Right lobe of liver (tissue), 6 donors: ENCODE measurements around the gene PRMT3. TPM values are rescaled to one million over a fixed set of nuclear protein-coding genes. Genes with fewer than 3 reads are reported as not detected.

Experiments
- ATAC-seq, 4 donors: fragments of 200-7000 bp; cut with Tn5 transposase; one replicate each; pipeline ENCODE4 v1.9.1; 2020; ENCODE audit warnings: mild to moderate bottlenecking in 4 of 4, moderate library complexity in 4 of 4
- DNase-seq, 3 donors: peaks; one replicate each; pipeline ENCODE4 v3.0.0-alpha.2; 2020
- H3K27ac ChIP-seq, 3 donors: fragments of 200-600 bp; one replicate each; pipeline ENCODE4 v1.8.0; 2022
- H3K27me3 ChIP-seq, 2 donors: fragments of 200-600 bp; one replicate each; pipeline ENCODE4 v1.8.0; 2022
- H3K36me3 ChIP-seq, 4 donors: fragments of 200-600 bp; sonication (generic) in 1 of 4; one replicate each; pipeline versions ENCODE4 v1.5.1 to v1.8.0; 2017 to 2022; ENCODE audit warnings: control low read depth in 1 of 4
- H3K4me1 ChIP-seq, 4 donors: fragments of 200-600 bp; sonication (generic) in 1 of 4; one replicate each; pipeline versions ENCODE4 v1.5.1 to v1.8.0; 2017 to 2022; ENCODE audit warnings: control low read depth in 1 of 4
- H3K4me3 ChIP-seq, 3 donors: fragments of 200-600 bp; one replicate each; pipeline ENCODE4 v1.8.0; 2022
- H3K9me3 ChIP-seq, 4 donors: fragments of 200-600 bp; sonication (generic) in 1 of 4; one replicate each; pipeline versions ENCODE4 v1.5.1 to v1.8.0; 2017 to 2022; ENCODE audit warnings: control low read depth in 1 of 4
- POLR2A ChIP-seq: fragments of 450-650 bp; IDR thresholded peaks from one replicate; pipeline ENCODE4 v1.6.1; 2017; ENCODE audit warnings: antibody characterized with exemption, mild to moderate bottlenecking
- WGBS: methylation state at CpG from one replicate; pipeline ENCODE4 v1.1.6; 2018; ENCODE audit warnings: low coverage, low lambda C conversion rate; ENCODE audit not compliant: insufficient coverage; ENCODE audit errors: missing lambda C conversion rate; 5-methylcytosine and 5-hydroxymethylcytosine counted together
- intact Hi-C, 2 donors: fragments of 100-400 bp; cut with DNase I; formaldehyde crosslinking; loops; one replicate each; pipeline versions ENCODE4 v1.11.2 to v1.14.1; 2022
- total RNA-seq, 6 experiments: library from RNA; depleted of rRNA in 2 of 6; stranded (reverse); fragments of >200 nt in 2 of 6; fragmentation: NEBNext Ultra II Directional in 3 of 6; extraction: Animal tissue kit (Norgen Biotek cat#: 25700) in 3 of 6; gene quantifications; one replicate each; pipeline versions ENCODE4 v1.1.0 to v1.2.4, GENCODE V29; 2016 to 2023
- TF ChIP-seq, protein P1 (sequence below), 4 donors: fragments of 200-600 bp in 3 of 4; fragments of 450-650 bp in 1 of 4; IDR thresholded peaks; one replicate each; pipeline versions ENCODE4 v1.5.1 to v1.8.0; 2016 to 2022; ENCODE audit warnings: antibody characterized with exemption in 4 of 4, mild to moderate bottlenecking in 2 of 4
- donor health status: DM: no; HTN: yes; CAD: no.
- donor health status: DM: no; HTN: no; CAD: no.
- donor health status: DM: no; HTN: no; CAD: no.
- donor health status: DM: no; HTN: yes; CAD: no.
- donor health status: DM: no; HTN: yes; CAD: no.

Gene PRMT3
- total RNA-seq, 6 experiments from 2014 or later = 3.4 to 11.8 (median 4.6) TPM

GRCh38 chr11:20501971-20502370, 114.5 kb downstream of the PRMT3 start:
- 23% methylated on average over 4 of the region's 4 CpGs for WGBS
- Histone ChIP-seq H3K4me1 (peaks cover 0 to 11% (median 3%) of the 10 kb centered on the region in 4 donors), H3K4me3 (peak overlapping the region in 2 of 3 donors; percentile 20 to 32), H3K27ac (peak overlapping the region; percentile 52 to 71 (median 68)), H3K36me3 (no peaks in the 10 kb centered on the region), H3K27me3 (no peaks in the 10 kb centered on the region), H3K9me3 (no peaks in the 10 kb centered on the region)
- ATAC-seq (peak; percentile 60 to 81 (median 76)), DNase-seq (no peak)
- TF ChIP-seq POLR2A = no peak
- TF ChIP-seq, protein P1, sequence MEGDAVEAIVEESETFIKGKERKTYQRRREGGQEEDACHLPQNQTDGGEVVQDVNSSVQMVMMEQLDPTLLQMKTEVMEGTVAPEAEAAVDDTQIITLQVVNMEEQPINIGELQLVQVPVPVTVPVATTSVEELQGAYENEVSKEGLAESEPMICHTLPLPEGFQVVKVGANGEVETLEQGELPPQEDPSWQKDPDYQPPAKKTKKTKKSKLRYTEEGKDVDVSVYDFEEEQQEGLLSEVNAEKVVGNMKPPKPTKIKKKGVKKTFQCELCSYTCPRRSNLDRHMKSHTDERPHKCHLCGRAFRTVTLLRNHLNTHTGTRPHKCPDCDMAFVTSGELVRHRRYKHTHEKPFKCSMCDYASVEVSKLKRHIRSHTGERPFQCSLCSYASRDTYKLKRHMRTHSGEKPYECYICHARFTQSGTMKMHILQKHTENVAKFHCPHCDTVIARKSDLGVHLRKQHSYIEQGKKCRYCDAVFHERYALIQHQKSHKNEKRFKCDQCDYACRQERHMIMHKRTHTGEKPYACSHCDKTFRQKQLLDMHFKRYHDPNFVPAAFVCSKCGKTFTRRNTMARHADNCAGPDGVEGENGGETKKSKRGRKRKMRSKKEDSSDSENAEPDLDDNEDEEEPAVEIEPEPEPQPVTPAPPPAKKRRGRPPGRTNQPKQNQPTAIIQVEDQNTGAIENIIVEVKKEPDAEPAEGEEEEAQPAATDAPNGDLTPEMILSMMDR (IDR thresholded peaks at IDR 0.05) = no peak
- intact Hi-C loops = no loop called here

DNA sequence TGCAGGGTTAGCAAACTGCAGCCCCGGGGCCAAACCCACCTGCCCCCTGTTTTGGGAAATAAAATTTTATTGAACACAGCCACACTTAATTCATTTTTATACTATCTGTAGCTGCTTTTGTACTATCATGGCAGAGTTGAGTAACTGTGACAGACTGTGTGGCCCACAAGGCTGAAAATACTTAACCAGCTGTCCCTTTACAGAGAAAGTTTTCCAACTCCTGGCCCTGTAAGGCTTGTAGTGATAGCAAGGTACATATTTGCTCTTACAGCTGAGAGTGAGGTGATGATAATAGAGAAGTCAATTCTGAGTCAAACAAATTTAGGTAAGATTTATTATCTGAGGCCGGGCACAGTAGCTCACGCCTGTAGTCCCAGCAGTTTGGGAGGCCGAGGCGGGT, 124.5 kb downstream of the PRMT3 start:
- DNase-seq = peak in 1 of 3 donors; percentile 50
- Histone ChIP-seq H3K4me3 (no peak overlapping the region), H3K4me1 (peaks cover 0 to 9% (median 2%) of the 10 kb centered on the region in 4 donors), H3K27me3 (no peaks in the 10 kb centered on the region), H3K36me3 (no peaks in the 10 kb centered on the region), H3K9me3 (no peaks in the 10 kb centered on the region), H3K27ac (peak overlapping the region in 2 of 3 donors; percentile 13 to 42)
- ATAC-seq = peak; percentile 95 to 98 (median 96)
- 40% methylated on average over 5 of the region's 5 CpGs for WGBS
- TF ChIP-seq, protein P1 (IDR thresholded peaks at IDR 0.05) = no peak
- no peak for TF ChIP-seq POLR2A
- intact Hi-C loops = no loop called here

DNA sequence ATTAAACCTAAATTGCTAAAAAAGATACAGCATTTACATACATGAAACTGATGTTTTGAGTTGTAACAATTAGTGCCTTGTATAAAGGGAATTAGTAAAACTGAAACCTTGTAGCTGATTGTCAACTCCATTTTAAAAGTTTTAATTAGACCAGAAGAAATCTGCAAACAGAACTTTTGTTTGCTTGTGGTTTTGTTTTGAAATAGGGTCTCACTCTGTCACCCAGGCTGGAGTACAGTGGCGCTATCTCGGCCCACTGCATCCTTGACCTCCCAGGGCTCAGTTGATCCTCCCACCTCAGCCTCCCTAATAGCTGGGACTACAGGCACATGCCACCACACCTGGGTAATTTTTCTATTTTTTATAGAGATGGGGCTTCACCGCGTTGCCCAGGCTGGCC, 125.4 kb downstream of the PRMT3 start:
- H3K9me3 ChIP-seq = no peaks in the 10 kb centered on the region
- H3K27ac ChIP-seq = no peak overlapping the region
- H3K4me3 ChIP-seq = no peak overlapping the region
- ATAC-seq (no peak), DNase-seq (no peak)
- no peaks in the 10 kb centered on the region for H3K36me3 ChIP-seq
- intact Hi-C loops = no loop called here
- H3K27me3 ChIP-seq = no peaks in the 10 kb centered on the region
- peaks cover 0 to 11% (median 4%) of the 10 kb centered on the region in 4 donors for H3K4me1 ChIP-seq
- TF ChIP-seq, protein P1 (IDR thresholded peaks at IDR 0.05) = no peak
- TF ChIP-seq POLR2A = no peak
- WGBS = 27% methylated on average over 2 of the region's 4 CpGs

- 33% methylated on average over 7 of the region's 7 CpGs for WGBS
- H3K36me3 ChIP-seq = no peaks in the 10 kb centered on the region
- H3K4me1 ChIP-seq = peaks cover 0 to 10% (median 3%) of the 10 kb centered on the region in 4 donors
- no peaks in the 10 kb centered on the region for H3K27me3 ChIP-seq
- TF ChIP-seq, protein P1 (IDR thresholded peaks at IDR 0.05) = no peak
- TF ChIP-seq POLR2A = no peak
- no peak overlapping the region for H3K4me3 ChIP-seq
- intact Hi-C loops = no loop called here
- peak; percentile 96 to 99 (median 96) for ATAC-seq
- H3K9me3 ChIP-seq = no peaks in the 10 kb centered on the region
- H3K27ac ChIP-seq = no peak overlapping the region
- peak in 2 of 3 donors; percentile 24 to 59 for DNase-seq
These were observed 130.9 kb downstream of the PRMT3 start for GRCh38 chr11:20518323-20518834.
